Chondrocyte (in vitro differentiated cells): ENCODE data around the gene ITGA7. TPM values are rescaled to one million over a fixed set of nuclear protein-coding genes. Genes with fewer than 3 reads are reported as not detected.

ENCODE experiments used
- DNase-seq: peaks from one replicate; pipeline ENCODE4 v3.0.0; 2021; ENCODE audit warnings: mixed read lengths, low spot score
- H3K27ac Mint-ChIP-seq: one replicate; pipeline ENCODE4 v1.8.0; 2021; ENCODE audit warnings: mild to moderate bottlenecking, moderate library complexity, mixed read lengths; ENCODE audit not compliant: unreplicated experiment
- H3K27me3 Mint-ChIP-seq: 2 replicates; pipeline ENCODE4 v1.8.0; 2021; ENCODE audit warnings: low read depth, mixed read lengths
- H3K36me3 Mint-ChIP-seq: 2 replicates; pipeline ENCODE4 v1.8.0; 2021; ENCODE audit warnings: low read depth, mixed read lengths
- H3K4me1 Mint-ChIP-seq: 2 replicates; pipeline ENCODE4 v1.8.0; 2021; ENCODE audit warnings: low read depth, mild to moderate bottlenecking, mixed read lengths
- H3K4me3 Mint-ChIP-seq: one replicate; pipeline ENCODE4 v1.8.0; 2021; ENCODE audit warnings: mild to moderate bottlenecking, moderate library complexity, mixed read lengths; ENCODE audit not compliant: unreplicated experiment
- H3K9me3 Mint-ChIP-seq: 2 replicates; pipeline ENCODE4 v1.8.0; 2021; ENCODE audit warnings: low read depth, mixed read lengths
- total RNA-seq: library from RNA; stranded (reverse); gene quantifications from 3 replicates; pipeline ENCODE4 v1.2.1, GENCODE V29; 2021
- TF ChIP-seq, protein P1 (sequence below): fragments of 200-600 bp; sonication (generic); IDR thresholded peaks from 2 replicates; pipeline ENCODE4 v1.5.0; 2021; ENCODE audit warnings: antibody characterized with exemption, mild to moderate bottlenecking, moderate library complexity

The ITGA7 gene
- total RNA-seq, 1 donor from 2014 or later: 31.6 TPM

- TF ChIP-seq, protein P1, sequence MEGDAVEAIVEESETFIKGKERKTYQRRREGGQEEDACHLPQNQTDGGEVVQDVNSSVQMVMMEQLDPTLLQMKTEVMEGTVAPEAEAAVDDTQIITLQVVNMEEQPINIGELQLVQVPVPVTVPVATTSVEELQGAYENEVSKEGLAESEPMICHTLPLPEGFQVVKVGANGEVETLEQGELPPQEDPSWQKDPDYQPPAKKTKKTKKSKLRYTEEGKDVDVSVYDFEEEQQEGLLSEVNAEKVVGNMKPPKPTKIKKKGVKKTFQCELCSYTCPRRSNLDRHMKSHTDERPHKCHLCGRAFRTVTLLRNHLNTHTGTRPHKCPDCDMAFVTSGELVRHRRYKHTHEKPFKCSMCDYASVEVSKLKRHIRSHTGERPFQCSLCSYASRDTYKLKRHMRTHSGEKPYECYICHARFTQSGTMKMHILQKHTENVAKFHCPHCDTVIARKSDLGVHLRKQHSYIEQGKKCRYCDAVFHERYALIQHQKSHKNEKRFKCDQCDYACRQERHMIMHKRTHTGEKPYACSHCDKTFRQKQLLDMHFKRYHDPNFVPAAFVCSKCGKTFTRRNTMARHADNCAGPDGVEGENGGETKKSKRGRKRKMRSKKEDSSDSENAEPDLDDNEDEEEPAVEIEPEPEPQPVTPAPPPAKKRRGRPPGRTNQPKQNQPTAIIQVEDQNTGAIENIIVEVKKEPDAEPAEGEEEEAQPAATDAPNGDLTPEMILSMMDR: no peak
Observed at GRCh38 chr12:55686366-55687010, 21.2 kb downstream of the ITGA7 start.

GRCh38 chr12:55685671-55686070, 22.0 kb downstream of the ITGA7 start:
- Mint-ChIP-seq H3K27me3 (peaks cover 17% of the 10 kb centered on the region), H3K27ac (no peak overlapping the region), H3K9me3 (no peaks in the 10 kb centered on the region), H3K4me3 (no peak overlapping the region), H3K4me1 (peaks cover 14% of the 10 kb centered on the region), H3K36me3 (peaks cover 3% of the 10 kb centered on the region)
- TF ChIP-seq, protein P1: no peak
- peak; percentile 32 for DNase-seq

More at GRCh38 chr12:55686366-55687010, 21.2 kb downstream of the ITGA7 start:
- H3K4me1 Mint-ChIP-seq: peaks cover 6% of the 10 kb centered on the region
- peaks cover 17% of the 10 kb centered on the region for H3K27me3 Mint-ChIP-seq
- no peaks in the 10 kb centered on the region for H3K9me3 Mint-ChIP-seq
- H3K27ac Mint-ChIP-seq: no peak overlapping the region
- DNase-seq: peak; percentile 35
- H3K4me3 Mint-ChIP-seq: no peak overlapping the region
- H3K36me3 Mint-ChIP-seq: peaks cover 4% of the 10 kb centered on the region

DNA sequence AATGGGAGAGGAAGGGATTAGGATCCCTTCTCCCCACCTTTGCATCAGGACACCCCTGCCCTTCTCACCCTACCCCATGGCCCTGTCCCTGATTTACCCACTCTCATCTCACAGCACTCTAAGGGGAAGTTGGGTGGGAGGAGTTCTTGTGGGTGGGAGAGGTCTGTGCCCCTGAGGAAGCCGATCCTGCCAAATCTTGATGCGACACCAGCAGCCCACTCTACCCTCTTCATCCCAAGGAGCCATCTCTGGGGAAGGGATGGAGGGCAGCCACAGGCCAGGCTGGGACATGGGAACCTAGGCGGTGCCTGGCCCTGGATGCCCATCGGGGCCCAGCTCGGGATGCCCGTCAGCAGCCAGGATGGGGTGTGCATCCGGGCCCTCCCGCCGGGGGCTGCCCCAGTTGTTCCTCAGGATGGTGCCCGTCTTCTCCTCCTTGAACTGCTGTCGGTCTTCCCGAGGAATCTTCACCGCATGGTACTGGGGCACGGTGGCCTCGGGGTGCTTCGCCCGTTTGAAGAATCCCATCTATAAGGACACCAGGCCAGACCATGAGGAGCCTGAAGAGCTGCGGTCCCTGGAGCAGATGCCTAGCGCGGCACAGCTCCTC, 22.8 kb downstream of the ITGA7 start:
- H3K4me1 Mint-ChIP-seq: peaks cover 14% of the 10 kb centered on the region
- TF ChIP-seq, protein P1: no peak
- H3K36me3 Mint-ChIP-seq: peaks cover 3% of the 10 kb centered on the region
- no peak overlapping the region for H3K27ac Mint-ChIP-seq
- no peak overlapping the region for H3K4me3 Mint-ChIP-seq
- H3K9me3 Mint-ChIP-seq: no peaks in the 10 kb centered on the region
- H3K27me3 Mint-ChIP-seq: peaks cover 17% of the 10 kb centered on the region
- DNase-seq: no peak

DNA sequence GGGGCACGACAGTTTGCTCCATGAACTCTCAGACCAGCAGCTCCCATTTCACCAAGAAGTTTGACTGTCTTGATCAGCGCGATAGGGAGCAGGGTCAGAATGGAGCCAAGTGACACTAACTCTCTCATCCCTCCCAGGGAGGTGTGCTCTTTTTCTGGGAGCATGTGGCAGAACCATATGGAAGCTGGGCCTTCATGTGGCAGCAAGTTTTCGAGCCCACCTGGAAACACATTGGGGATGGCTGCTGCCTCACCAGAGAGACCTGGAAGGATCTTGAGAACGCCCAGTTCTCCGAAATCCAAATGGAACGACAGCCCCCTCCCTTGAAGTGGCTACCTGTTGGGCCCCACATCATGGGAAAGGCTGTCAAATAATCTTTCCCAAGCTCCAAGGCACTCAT, 24.0 kb downstream of the ITGA7 start:
- H3K4me1 Mint-ChIP-seq: peaks cover 14% of the 10 kb centered on the region
- no peak overlapping the region for H3K27ac Mint-ChIP-seq
- TF ChIP-seq, protein P1: no peak

DNA sequence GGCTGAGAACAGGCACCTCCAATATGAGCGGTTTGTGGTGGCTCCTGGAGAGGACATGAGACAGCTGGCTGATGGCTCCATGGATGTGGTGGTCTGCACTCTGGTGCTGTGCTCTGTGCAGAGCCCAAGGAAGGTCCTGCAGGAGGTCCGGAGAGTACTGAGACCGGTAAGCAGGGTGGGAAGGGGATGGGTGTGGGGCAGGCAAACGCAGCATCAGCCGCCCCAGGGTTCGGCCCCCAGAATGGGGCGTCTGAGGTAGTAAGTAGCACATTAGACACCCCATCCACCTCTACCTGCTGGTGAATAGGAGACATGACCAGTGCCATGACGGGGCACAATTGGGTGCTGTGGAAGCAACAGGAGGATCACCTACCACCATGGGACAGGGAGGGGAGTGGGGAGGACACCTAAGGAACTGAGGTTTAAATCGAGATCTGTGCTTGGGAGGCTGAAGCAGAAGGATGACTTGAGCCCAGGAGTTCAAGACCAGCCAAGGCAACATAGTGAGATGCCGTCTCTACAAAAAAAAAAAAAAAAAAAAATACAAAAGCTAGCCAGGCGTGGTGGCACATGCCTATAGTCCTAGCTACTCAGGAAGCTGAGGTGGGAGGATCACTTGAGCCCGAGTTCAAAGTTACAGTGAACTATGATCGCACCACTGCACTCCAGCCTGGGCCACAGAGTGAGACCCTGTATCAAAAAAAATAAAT, 25.5 kb downstream of the ITGA7 start:
- Mint-ChIP-seq H3K27ac (no peak overlapping the region), H3K4me1 (peaks cover 14% of the 10 kb centered on the region), H3K9me3 (no peaks in the 10 kb centered on the region), H3K4me3 (no peak overlapping the region), H3K36me3 (peaks cover 3% of the 10 kb centered on the region), H3K27me3 (peaks cover 17% of the 10 kb centered on the region)
- TF ChIP-seq, protein P1: no peak
- DNase-seq: peak; percentile 58

More for the DNA sequence above, 24.0 kb downstream of the ITGA7 start:
- Mint-ChIP-seq H3K36me3 (peaks cover 3% of the 10 kb centered on the region), H3K4me3 (no peak overlapping the region), H3K9me3 (no peaks in the 10 kb centered on the region), H3K27me3 (peaks cover 17% of the 10 kb centered on the region)
- peak; percentile 4 for DNase-seq
